Measurements from ENCODE around the gene CRLF1.
A peak's percentile ranks its signal among the peaks of the same experiment; 100 is the strongest.
"Not testable (repeated sequence)": the region's sequence is repeated elsewhere in the genome, so short reads cannot be mapped to it uniquely, and the experiment has no call there.

CRLF1 gene

GRCh38 chr19:18608805-18609716, 2.5 kb upstream of the CRLF1 start:
- DNase-seq (ENCODE audit: low read depth in 2 of 2), result no peak

GRCh38 chr19:18608102-18608804, 1.7 kb upstream of the CRLF1 start:
- no peak for DNase-seq (ENCODE audit: low read depth in 2 of 2)

GRCh38 chr19:18607226-18608101, 865 bp upstream of the CRLF1 start:
- DNase-seq (ENCODE audit: low read depth in 2 of 2), result no peak

GRCh38 chr19:18605546-18606280, 886 bp downstream of the CRLF1 start:
- DNase-seq (ENCODE audit: low read depth in 2 of 2), result no peak

- DNase-seq (ENCODE audit: low read depth in 2 of 2), result no peak
Measured at GRCh38 chr19:18605196-18605545, 1.4 kb downstream of the CRLF1 start.

GRCh38 chr19:18604820-18605159, 1.8 kb downstream of the CRLF1 start:
- DNase-seq (ENCODE audit: low read depth in 2 of 2), result no peak

- DNase-seq (ENCODE audit: low read depth in 2 of 2), result no peak
Measured at GRCh38 chr19:18603958-18604819, 2.4 kb downstream of the CRLF1 start.

- DNase-seq (ENCODE audit: low read depth in 2 of 2), result no peak
Measured at GRCh38 chr19:18603255-18603957, 3.2 kb downstream of the CRLF1 start.

GRCh38 chr19:18601875-18602274, 4.7 kb downstream of the CRLF1 start:
- DNase-seq (ENCODE audit: low read depth in 2 of 2), result no peak

GRCh38 chr19:18600692-18601397, 5.8 kb downstream of the CRLF1 start:
- DNase-seq (ENCODE audit: low read depth in 2 of 2), result not testable (repeated sequence)

GRCh38 chr19:18599485-18599884, 7.1 kb downstream of the CRLF1 start:
- DNase-seq (ENCODE audit: low read depth in 2 of 2), result no peak

- no peak for DNase-seq (ENCODE audit: low read depth in 2 of 2)
Measured at GRCh38 chr19:18597809-18598660, 8.6 kb downstream of the CRLF1 start.

- DNase-seq (ENCODE audit: low read depth in 2 of 2), result no peak
Measured at GRCh38 chr19:18596752-18597157, 9.8 kb downstream of the CRLF1 start.

- DNase-seq (ENCODE audit: low read depth in 2 of 2), result no peak
Measured at GRCh38 chr19:18595475-18595874, 11.1 kb downstream of the CRLF1 start.

- DNase-seq (ENCODE audit: low read depth in 2 of 2), result no peak
Measured at GRCh38 chr19:18594824-18595373, 11.7 kb downstream of the CRLF1 start.

- DNase-seq (ENCODE audit: low read depth in 2 of 2), result peak; percentile 50 to 55
Measured at GRCh38 chr19:18594096-18594823, 12.3 kb downstream of the CRLF1 start.

- no peak for DNase-seq (ENCODE audit: low read depth in 2 of 2)
Measured at GRCh38 chr19:18593367-18594095, 13.1 kb downstream of the CRLF1 start.

All from stimulated activated CD8-positive, alpha-beta memory T cell treated with anti-CD3 and anti-CD28 coated beads, Interleukin-2, amount 100 ng/mL, for 1 hour (primary cell).